Activated CD4-positive, alpha-beta T cell treated with anti-CD3 and anti-CD28 coated beads for 36 hours (primary cell): ENCODE data around the gene RBMS3. TPM values are rescaled to one million over a fixed set of nuclear protein-coding genes. Genes with fewer than 3 reads are reported as not detected.
"Not testable (repeated sequence)": the region's sequence is repeated elsewhere in the genome, so short reads cannot be mapped to it uniquely, and the experiment has no call there.

ENCODE experiments used
- ATAC-seq: fragments of 200-7000 bp; cut with Tn5 transposase; one replicate; pipeline ENCODE4 v1.10.0; 2021; ENCODE audit warnings: mild to moderate bottlenecking, moderate library complexity
- CTCF ChIA-PET: fragments of 350-600 bp; sonication (Branson Sonifier 250); formaldehyde crosslinking; loops from one replicate; lab custom pipeline; 2021; ENCODE audit warnings: antibody characterized with exemption; lab: Charles Lee
- POLR2A ChIA-PET: fragments of 350-600 bp; sonication (Branson Sonifier 250); formaldehyde crosslinking; loops from one replicate; lab custom pipeline; 2021; ENCODE audit warnings: antibody characterized with exemption, inconsistent platforms; lab: Charles Lee
- DNase-seq: peaks from one replicate; pipeline ENCODE4 v3.0.0-alpha.2; 2020
- H3K27ac Mint-ChIP-seq: one replicate; pipeline ENCODE4 v1.8.0; 2021; ENCODE audit warnings: mixed read lengths
- H3K27me3 Mint-ChIP-seq: one replicate; pipeline ENCODE4 v1.8.0; 2021; ENCODE audit warnings: mixed read lengths
- H3K36me3 Mint-ChIP-seq: one replicate; pipeline ENCODE4 v1.8.0; 2021; ENCODE audit warnings: low read depth, mixed read lengths
- H3K4me1 Mint-ChIP-seq: one replicate; pipeline ENCODE4 v1.8.0; 2021; ENCODE audit warnings: mixed read lengths
- H3K4me3 Mint-ChIP-seq: one replicate; pipeline ENCODE4 v1.8.0; 2021; ENCODE audit warnings: mild to moderate bottlenecking, moderate library complexity, mixed read lengths
- H3K9me3 Mint-ChIP-seq: one replicate; pipeline ENCODE4 v1.8.0; 2021; ENCODE audit warnings: low read depth, mixed read lengths
- intact Hi-C, 2 experiments: fragments of 100-400 bp; cut with DNase I in 1 of 2; cut with micrococcal nuclease in 1 of 2; formaldehyde crosslinking; loops; one replicate each; pipeline versions ENCODE4 v1.14.2 to v1.15.1; 2022 to 2024; cut with DNase I, micrococcal nuclease
- total RNA-seq, 2 experiments: library from RNA; stranded (reverse); gene quantifications; one replicate each; pipeline ENCODE4 v1.2.3, GENCODE V29; 2021

The RBMS3 gene
- total RNA-seq, 2 experiments from 2014 or later, result 1.5 to 2.0 TPM

DNA sequence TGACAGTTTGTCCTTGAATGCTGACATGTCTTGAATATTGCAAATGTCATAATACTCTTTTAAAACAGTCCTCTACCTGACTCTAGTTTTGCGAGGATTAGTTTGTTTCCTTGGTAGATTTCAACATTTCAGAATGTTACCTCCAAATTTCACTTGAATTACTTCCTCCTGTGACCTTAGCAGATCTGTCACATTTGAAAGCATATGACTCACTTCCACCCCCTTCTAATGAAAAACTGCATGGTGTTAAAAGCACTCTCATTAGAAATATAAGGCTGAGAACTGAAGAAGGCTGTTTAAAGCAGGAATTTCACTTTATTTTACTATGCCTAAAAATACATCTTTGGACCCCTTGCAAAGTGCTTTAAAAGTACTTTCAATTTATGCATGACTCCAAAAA, 726.8 kb downstream of the RBMS3 start:
- peaks cover 4% of the 10 kb centered on the region for H3K27me3 Mint-ChIP-seq
- H3K27ac Mint-ChIP-seq, result no peak overlapping the region
- ChIA-PET POLR2A (no interaction called here), CTCF (no interaction called here)
- H3K4me3 Mint-ChIP-seq, result no peak overlapping the region
- no peaks in the 10 kb centered on the region for H3K9me3 Mint-ChIP-seq
- intact Hi-C loops, result no loop called here
- ATAC-seq (peak; percentile 39), DNase-seq (no peak)
- H3K4me1 Mint-ChIP-seq, result peaks cover 3% of the 10 kb centered on the region
- H3K36me3 Mint-ChIP-seq, result no peaks in the 10 kb centered on the region

DNA sequence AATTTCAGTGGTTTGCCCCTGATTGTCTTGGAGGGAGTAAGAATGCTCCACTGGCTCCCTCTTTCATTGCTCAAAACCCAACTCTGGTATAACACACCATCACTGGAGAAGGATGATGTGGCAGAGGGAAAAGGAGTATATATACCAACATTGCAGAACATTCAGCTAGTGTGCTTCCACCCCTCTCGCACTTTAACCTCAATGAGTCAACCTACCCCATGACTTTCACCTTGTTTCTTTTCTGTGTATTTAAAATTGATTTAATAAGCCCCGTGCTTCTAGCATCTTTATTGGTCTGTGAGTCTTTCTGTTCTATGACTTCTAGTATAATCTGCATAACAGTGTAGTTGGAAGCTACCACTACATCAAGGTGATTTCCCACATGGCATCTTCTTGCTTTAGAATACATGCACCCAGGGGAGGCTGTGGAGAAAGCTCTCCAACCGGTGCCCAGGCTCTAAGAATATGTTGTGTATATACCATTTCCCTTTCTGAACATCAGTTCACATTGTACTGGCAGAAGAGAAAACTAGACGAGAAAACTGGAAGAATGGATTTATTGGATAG, 730.4 kb downstream of the RBMS3 start:
- no peak overlapping the region for H3K4me3 Mint-ChIP-seq
- ChIA-PET CTCF (interaction anchor here (1.2 to 2.6 kb wide), 4 partner anchors 9 to 188 kb away, joined by 4 to 25 read pairs (median 4); no protein-coding TSS in a partner anchor), POLR2A (no interaction called here)
- no peaks in the 10 kb centered on the region for H3K9me3 Mint-ChIP-seq
- intact Hi-C loops, result loop anchor here in 1 of 2 experiments (10.0 kb wide), 2 partner anchors 183 to 743 kb away; no protein-coding TSS in a partner anchor
- peak; percentile 84 for ATAC-seq
- H3K4me1 Mint-ChIP-seq, result peaks cover 3% of the 10 kb centered on the region
- DNase-seq, result no peak
- no peaks in the 10 kb centered on the region for H3K36me3 Mint-ChIP-seq
- no peak overlapping the region for H3K27ac Mint-ChIP-seq
- no peaks in the 10 kb centered on the region for H3K27me3 Mint-ChIP-seq

DNA sequence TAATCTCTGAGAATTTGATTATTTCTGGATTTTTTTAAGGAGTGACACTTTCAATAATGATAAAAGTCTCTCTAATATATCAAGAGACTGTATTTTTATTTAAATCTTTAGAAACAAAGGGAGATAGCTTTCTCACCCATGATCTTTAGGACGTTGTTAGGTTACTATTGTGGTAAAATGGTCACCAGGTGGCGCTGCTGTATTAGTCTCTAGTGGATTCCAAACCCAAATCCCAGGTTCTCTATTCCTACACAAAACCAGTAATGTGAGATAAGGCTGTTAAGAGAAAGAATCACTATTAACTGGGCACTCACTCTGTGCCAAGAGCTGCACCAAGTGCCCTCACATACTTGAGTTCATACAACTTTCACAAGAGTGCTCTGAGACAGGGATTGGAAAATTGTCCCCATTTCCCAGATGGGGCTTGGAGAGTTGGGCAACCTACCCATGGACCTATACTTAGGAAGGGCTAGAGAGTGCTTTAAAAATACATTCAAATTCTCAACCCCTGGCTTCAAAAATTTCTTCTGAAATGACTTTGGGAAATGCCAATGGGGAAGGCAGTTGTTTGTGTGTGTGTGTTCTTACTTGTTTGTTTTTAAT, 732.2 kb downstream of the RBMS3 start:
- no peaks in the 10 kb centered on the region for H3K36me3 Mint-ChIP-seq
- DNase-seq (peak; percentile 72), ATAC-seq (no peak)
- POLR2A ChIA-PET, result interaction anchor here (0.6 kb wide), 1 partner anchor 46 kb away, joined by 3 read pairs; no protein-coding TSS in a partner anchor
- no peak overlapping the region for H3K27ac Mint-ChIP-seq
- H3K27me3 Mint-ChIP-seq, result no peaks in the 10 kb centered on the region
- no peaks in the 10 kb centered on the region for H3K4me1 Mint-ChIP-seq
- no peaks in the 10 kb centered on the region for H3K9me3 Mint-ChIP-seq
- H3K4me3 Mint-ChIP-seq, result no peak overlapping the region
- intact Hi-C loops, result loop anchor here (1.0 to 10.0 kb wide), 4 partner anchors 182 to 742 kb away; no protein-coding TSS in a partner anchor
- CTCF ChIA-PET, result interaction anchor here (0.6 to 2.6 kb wide), 16 partner anchors 12 to 928 kb away, joined by 3 to 25 read pairs (median 3); no protein-coding TSS in a partner anchor

DNA sequence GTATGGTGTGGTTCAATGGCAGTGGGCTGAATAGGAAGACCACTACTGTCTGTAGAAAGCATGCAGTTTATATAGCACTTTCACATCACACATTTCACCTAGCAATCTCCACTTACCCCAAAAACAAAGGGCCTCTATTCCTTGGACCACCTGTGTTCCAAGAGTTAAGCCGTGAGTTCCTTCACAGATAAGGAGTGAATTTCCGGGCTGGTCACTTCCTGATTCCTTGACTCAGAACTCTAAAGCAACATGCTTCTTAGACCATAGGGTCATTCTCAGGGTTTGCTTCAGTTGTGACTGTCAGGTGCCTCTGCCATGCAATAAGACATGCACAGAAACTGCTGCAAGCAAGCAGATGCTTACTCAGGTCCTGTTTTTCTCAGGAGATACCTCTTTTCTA, 737.0 kb downstream of the RBMS3 start:
- Mint-ChIP-seq H3K27ac (no peak overlapping the region), H3K9me3 (no peaks in the 10 kb centered on the region), H3K36me3 (no peaks in the 10 kb centered on the region), H3K4me1 (no peaks in the 10 kb centered on the region), H3K4me3 (no peak overlapping the region), H3K27me3 (peaks cover 13% of the 10 kb centered on the region)
- CTCF ChIA-PET, result no interaction called here
- POLR2A ChIA-PET, result no interaction called here
- DNase-seq (no peak), ATAC-seq (no peak)
- intact Hi-C loops, result loop anchor here in 1 of 2 experiments (10.0 kb wide), 2 partner anchors 177 to 737 kb away; no protein-coding TSS in a partner anchor

DNA sequence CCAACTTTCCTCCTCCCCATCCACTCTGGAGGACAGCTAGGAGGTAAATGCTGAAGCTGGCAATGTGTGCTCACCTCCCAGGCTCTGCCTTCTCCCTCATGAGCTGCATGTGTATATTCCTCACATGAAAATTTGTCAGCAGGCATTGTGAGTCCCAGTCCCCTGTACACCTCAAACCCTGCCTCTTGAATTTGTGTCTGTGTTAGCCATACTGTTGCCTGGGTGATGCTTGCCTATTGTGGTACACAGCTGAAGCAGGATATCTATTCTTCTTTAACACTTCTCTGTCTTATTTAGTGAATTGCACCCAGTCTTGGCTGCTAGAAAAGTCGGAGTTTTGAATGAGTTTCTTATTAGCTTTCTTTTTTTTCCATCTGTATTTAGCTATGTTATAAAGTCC, 739.5 kb downstream of the RBMS3 start:
- ChIA-PET CTCF (interaction anchor here (0.9 to 1.0 kb wide), 2 partner anchors 15 to 179 kb away, joined by 3 to 4 read pairs; no protein-coding TSS in a partner anchor), POLR2A (no interaction called here)
- Mint-ChIP-seq H3K27ac (no peak overlapping the region), H3K4me3 (no peak overlapping the region), H3K27me3 (peaks cover 16% of the 10 kb centered on the region), H3K36me3 (no peaks in the 10 kb centered on the region), H3K9me3 (no peaks in the 10 kb centered on the region), H3K4me1 (no peaks in the 10 kb centered on the region)
- ATAC-seq (no peak), DNase-seq (no peak)
- intact Hi-C loops, result no loop called here

DNA sequence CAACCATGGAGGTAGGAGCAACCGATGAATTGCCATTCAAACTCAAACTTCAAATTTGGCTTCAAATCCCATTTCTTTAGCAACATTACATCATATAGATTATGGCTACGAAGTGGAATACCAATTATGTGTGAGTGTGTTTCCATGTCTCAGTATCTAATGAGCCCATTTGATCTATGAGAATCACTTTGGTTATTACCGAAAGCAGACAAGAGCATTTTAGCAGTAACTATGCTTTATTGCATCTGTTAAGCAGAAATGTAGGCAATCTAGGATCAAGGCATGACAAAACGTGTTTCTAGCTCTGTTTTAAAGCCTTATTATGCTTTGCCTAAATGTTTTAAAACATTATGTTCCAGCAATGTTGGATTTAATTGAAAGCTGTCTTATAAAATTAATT, 743.6 kb downstream of the RBMS3 start:
- H3K4me3 Mint-ChIP-seq, result no peak overlapping the region
- ATAC-seq, result no peak
- intact Hi-C loops, result no loop called here
- peaks cover 21% of the 10 kb centered on the region for H3K27me3 Mint-ChIP-seq
- no peak overlapping the region for H3K27ac Mint-ChIP-seq
- no peaks in the 10 kb centered on the region for H3K4me1 Mint-ChIP-seq
- no peaks in the 10 kb centered on the region for H3K36me3 Mint-ChIP-seq
- ChIA-PET CTCF (interaction anchor here (1.5 kb wide), 1 partner anchor 12 kb away, joined by 5 read pairs; no protein-coding TSS in a partner anchor), POLR2A (no interaction called here)
- H3K9me3 Mint-ChIP-seq, result no peaks in the 10 kb centered on the region
- no peak for DNase-seq

DNA sequence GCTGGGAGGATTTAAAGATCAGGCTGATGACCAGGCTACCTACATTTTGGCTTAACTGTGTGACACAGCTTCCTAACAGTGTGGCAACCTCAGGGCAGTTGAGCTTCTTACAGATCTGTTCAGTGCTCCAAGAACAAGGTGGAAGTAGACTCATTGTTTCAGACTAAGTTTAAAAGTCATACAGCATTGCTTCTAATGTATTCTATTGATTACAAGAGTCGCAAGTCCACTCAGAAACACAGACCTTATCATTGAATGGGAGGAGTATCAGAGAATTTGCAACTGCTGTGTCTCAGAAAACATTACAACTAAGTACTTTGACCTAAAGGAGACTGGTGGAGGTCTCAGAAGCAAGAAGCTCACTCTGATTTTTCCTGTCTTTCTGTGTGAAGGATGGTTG, 746.0 kb downstream of the RBMS3 start:
- no peaks in the 10 kb centered on the region for H3K36me3 Mint-ChIP-seq
- POLR2A ChIA-PET, result interaction anchor here (0.6 kb wide), 1 partner anchor 68 kb away, joined by 8 read pairs; no protein-coding TSS in a partner anchor
- H3K4me3 Mint-ChIP-seq, result no peak overlapping the region
- H3K27me3 Mint-ChIP-seq, result peaks cover 15% of the 10 kb centered on the region
- H3K27ac Mint-ChIP-seq, result no peak overlapping the region
- DNase-seq (no peak), ATAC-seq (no peak)
- H3K9me3 Mint-ChIP-seq, result no peaks in the 10 kb centered on the region
- intact Hi-C loops, result no loop called here
- CTCF ChIA-PET, result interaction anchor here (1.0 to 1.1 kb wide), 2 partner anchors 11 to 18 kb away, joined by 3 read pairs; no protein-coding TSS in a partner anchor
- H3K4me1 Mint-ChIP-seq, result no peaks in the 10 kb centered on the region

DNA sequence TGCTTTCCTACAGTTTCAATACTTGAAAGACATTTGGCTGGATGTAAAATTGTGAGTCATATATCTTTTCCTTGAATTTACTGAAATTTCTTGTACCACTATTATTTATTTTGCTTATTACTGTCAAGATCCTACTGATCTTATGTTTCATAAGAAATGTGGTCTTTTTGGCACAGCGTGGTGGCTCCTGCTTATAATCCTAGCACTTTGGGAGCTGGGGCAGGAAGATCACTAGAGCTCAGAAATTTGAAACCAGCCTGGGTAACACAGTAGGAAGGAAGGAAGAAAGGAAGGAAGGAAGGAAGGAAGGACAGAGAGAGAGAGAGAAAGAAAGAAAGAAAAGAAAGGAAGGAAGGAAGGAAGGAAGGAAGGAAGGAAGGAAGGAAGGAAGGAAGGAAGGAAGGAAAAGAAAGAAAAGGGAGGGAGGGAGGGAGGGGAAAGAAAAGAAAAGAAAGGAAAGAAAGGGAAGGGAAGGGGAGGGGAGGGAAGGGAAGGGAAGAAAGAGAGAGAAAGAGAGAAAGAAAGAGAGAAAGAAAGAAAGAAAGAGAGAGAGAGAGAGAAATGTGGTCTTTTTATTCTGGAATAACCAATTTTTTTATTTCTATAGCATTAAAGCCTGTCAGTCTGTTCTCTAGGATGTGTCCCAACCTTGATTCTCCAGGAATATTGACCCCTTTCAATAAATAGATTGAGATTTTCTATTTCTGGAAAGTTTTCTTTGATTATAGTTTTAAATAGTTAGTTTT, 753.5 kb downstream of the RBMS3 start:
- Mint-ChIP-seq H3K36me3 (no peaks in the 10 kb centered on the region), H3K4me1 (no peaks in the 10 kb centered on the region), H3K27me3 (peaks cover 14% of the 10 kb centered on the region), H3K27ac (no peak overlapping the region), H3K4me3 (no peak overlapping the region), H3K9me3 (no peaks in the 10 kb centered on the region)
- POLR2A ChIA-PET, result no interaction called here
- ATAC-seq, result no peak
- intact Hi-C loops, result no loop called here
- CTCF ChIA-PET, result no interaction called here
- no peak for DNase-seq

DNA sequence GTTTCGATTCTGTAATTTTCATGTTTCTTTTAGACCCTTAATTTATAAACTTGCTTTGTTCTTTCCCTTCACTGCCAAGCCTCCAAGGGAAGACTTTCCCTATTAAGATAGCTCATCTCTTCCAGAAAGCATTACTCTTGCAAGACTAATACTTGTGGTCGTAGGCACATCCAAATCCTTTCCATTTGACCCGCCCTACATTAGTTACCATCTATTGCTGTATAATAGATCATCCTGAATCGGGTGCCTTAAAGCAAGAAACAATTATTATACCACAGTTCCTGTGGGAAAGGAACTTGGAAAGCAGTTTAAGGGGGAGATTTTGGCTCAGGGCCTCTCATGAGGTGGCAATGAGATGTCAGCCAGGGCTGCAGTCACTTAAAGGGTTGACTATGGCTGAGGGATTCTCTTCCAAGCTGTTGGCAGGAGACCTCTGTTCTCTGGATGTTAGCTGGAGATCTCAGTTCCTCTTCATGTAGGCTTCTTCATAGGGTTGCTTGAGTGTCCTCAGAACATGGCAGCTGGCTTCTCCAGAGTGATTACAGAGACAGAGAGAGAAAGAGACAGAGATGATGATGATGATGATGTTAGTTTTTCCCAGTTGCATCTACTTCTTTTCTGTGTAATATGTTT, 755.2 kb downstream of the RBMS3 start:
- Mint-ChIP-seq H3K27me3 (peaks cover 19% of the 10 kb centered on the region), H3K27ac (no peak overlapping the region), H3K4me3 (no peak overlapping the region), H3K36me3 (no peaks in the 10 kb centered on the region), H3K4me1 (peaks cover 3% of the 10 kb centered on the region), H3K9me3 (no peaks in the 10 kb centered on the region)
- DNase-seq (no peak), ATAC-seq (no peak)
- ChIA-PET POLR2A (no interaction called here), CTCF (interaction anchor here (1.0 kb wide), 1 partner anchor 16 kb away, joined by 3 read pairs; no protein-coding TSS in a partner anchor)
- intact Hi-C loops, result no loop called here

DNA sequence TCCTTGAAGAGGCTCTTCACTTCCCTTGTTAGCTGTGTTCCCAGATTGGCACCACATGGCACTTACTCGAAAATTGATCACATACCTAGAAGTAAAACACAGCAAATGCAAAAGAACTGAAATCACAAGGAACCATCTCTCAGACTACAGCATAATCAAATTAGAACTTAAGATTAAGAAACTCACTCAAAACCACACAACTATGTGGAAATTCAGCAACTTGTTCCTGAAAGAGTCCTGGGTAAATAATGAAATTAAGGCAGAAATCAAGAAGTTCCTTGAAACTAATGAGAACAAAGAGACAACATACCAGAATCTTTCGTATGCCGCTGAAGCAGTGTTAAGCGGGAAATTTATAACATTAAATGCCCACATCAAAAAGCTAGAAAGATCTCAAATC, 759.3 kb downstream of the RBMS3 start:
- no peak overlapping the region for H3K27ac Mint-ChIP-seq
- H3K4me3 Mint-ChIP-seq, result no peak overlapping the region
- H3K27me3 Mint-ChIP-seq, result peaks cover 21% of the 10 kb centered on the region
- no peaks in the 10 kb centered on the region for H3K9me3 Mint-ChIP-seq
- CTCF ChIA-PET, result interaction anchor here (0.8 to 5.2 kb wide), 6 partner anchors 28 to 829 kb away, joined by 3 to 69 read pairs (median 4); no protein-coding TSS in a partner anchor
- intact Hi-C loops, result loop anchor here in 1 of 2 experiments (2.0 to 5.0 kb wide), 2 partner anchors 653 to 727 kb away; no protein-coding TSS in a partner anchor
- no peak for DNase-seq
- POLR2A ChIA-PET, result no interaction called here
- peaks cover 3% of the 10 kb centered on the region for H3K4me1 Mint-ChIP-seq
- ATAC-seq, result no peak
- no peaks in the 10 kb centered on the region for H3K36me3 Mint-ChIP-seq

DNA sequence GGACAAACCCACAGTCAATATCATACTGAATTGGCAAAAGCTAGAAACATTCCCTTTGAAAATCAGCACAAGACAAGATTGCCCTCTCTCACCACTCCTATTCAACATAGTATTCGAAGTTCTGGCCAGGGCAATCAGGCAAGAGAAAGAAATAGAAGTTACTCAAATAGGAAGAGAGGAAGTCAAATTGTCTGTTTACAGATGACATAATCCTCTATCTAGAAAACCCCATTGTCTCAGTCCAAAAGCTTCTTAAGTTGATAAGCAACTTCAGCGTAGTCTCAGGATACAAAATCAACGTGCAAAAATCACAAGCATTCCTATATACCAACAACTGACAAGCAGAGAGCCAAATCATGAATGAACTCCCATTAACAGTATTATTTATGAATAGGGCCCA, 760.6 kb downstream of the RBMS3 start:
- peaks cover 15% of the 10 kb centered on the region for H3K27me3 Mint-ChIP-seq
- POLR2A ChIA-PET, H3K36me3 Mint-ChIP-seq, H3K9me3 Mint-ChIP-seq, H3K4me3 Mint-ChIP-seq, H3K4me1 Mint-ChIP-seq, DNase-seq, ATAC-seq, H3K27ac Mint-ChIP-seq: not testable (repeated sequence)
- CTCF ChIA-PET, result interaction anchor here (1.2 to 5.2 kb wide), 6 partner anchors 88 to 1090 kb away, joined by 4 to 69 read pairs (median 8); no protein-coding TSS in a partner anchor
- intact Hi-C loops, result loop anchor here in 1 of 2 experiments (2.0 to 5.0 kb wide), 2 partner anchors 651 to 726 kb away; no protein-coding TSS in a partner anchor
